IPS-15b (cell line): ENCODE results near the gene LLGL2.

Experiments
- H3K27me3 ChIP-seq: one replicate; pipeline ENCODE4 v1.6.1; 2013; ENCODE audit warnings: low read length; ENCODE audit not compliant: control insufficient read depth, insufficient read depth
- H3K36me3 ChIP-seq: one replicate; pipeline ENCODE4 v1.6.1; 2013; ENCODE audit warnings: low read length; ENCODE audit not compliant: control insufficient read depth, insufficient read depth
- H3K4me1 ChIP-seq: one replicate; pipeline ENCODE4 v1.6.1; 2013; ENCODE audit warnings: mild to moderate bottlenecking, low read length; ENCODE audit not compliant: control insufficient read depth, insufficient read depth
- H3K4me3 ChIP-seq: one replicate; pipeline ENCODE4 v1.5.1; 2013; ENCODE audit warnings: low read depth, low read length
- H3K9ac ChIP-seq: one replicate; pipeline ENCODE4 v1.6.1; 2013; ENCODE audit warnings: low read depth, mild to moderate bottlenecking, low read length
- H3K9me3 ChIP-seq: one replicate; pipeline ENCODE4 v1.6.1; 2013; ENCODE audit warnings: mild to moderate bottlenecking, low read length; ENCODE audit not compliant: control insufficient read depth, insufficient read depth

The LLGL2 gene

GRCh38 chr17:75624021-75624420, 98.5 kb downstream of the LLGL2 start:
- Histone ChIP-seq H3K9me3 (no peaks in the 10 kb centered on the region), H3K27me3 (no peaks in the 10 kb centered on the region), H3K4me3 (no peak overlapping the region), H3K4me1 (no peaks in the 10 kb centered on the region), H3K9ac (no peak overlapping the region), H3K36me3 (peaks cover 2% of the 10 kb centered on the region)
